ENCODE results near the gene PDZD4. TPM values are rescaled to one million over a fixed set of nuclear protein-coding genes. Genes with fewer than 3 reads are reported as not detected.

Gene PDZD4
- total and polyA plus RNA-seq, 9 of the 15 experiments (the other 6 are each of a cell fraction or from before 2014, with no cell fraction given) = 0.05 to 0.38 (median 0.07) TPM; not detected in 5

DNA sequence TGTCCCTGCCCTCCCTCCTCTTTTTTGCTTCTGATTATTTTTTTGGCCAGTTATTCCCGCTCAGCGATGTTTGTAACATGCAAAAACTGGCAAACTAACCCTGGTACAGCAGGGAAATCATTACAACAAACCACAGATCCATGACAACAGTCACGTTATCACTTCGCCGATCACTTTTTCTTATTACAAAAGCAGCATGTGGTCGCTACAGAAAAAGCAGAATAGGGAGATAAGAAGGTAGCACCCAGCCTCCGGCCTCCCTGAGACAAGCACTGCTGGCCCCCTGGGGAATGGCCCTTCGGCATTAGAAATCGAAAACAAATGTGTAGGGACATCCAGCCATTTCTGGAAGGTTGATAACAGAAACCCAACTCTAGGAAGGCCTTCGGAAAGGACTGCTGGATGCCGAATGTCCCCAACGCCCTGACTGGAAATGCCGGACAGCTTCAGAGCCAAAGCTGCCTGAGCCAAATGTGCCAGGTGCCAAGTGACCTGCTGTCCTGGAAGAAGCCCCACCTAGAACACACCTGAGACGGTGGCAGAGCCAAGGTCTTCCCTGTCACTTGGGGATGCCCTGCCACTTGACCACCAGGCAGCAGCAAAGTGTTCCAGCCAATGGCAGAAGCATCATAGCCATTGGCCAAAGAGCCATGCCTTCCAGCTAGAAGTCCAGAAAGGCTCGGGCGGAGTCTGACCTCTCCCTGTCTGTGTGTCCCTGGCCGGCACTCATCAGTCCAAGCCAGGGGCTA is 39.1 kb downstream of the PDZD4 start (continued):
- TF ChIP-seq TOE1 (IDR thresholded peaks at IDR 0.05; ENCODE audit: borderline replicate concordance) (no peak), TOE1 (CRISPR knock-in tag; IDR thresholded peaks at IDR 0.05; ENCODE audit: borderline replicate concordance, low read depth) (no peak), ARNT (IDR thresholded peaks at IDR 0.05) (no peak), ZZZ3 (IDR thresholded peaks at IDR 0.05) (no peak), MTA2 (IDR thresholded peaks at IDR 0.05; ENCODE audit: low read depth) (no peak), SMAD3 (CRISPR knock-in tag; conservative IDR thresholded peaks at IDR 0.05) (no peak), BRD9 (IDR thresholded peaks at IDR 0.05; ENCODE audit: low read depth, partially characterized antibody) (no peak), ZNF584 (CRISPR knock-in tag; IDR thresholded peaks at IDR 0.05; ENCODE audit: low read depth) (no peak), KLF13 (tag; IDR thresholded peaks at IDR 0.05; ENCODE audit: borderline replicate concordance, low read depth) (no peak), EP300 (IDR thresholded peaks at IDR 0.05; ENCODE audit: low read length) (peak; percentile 22; the same call in 1 of the 2 replicates), TEAD4 (IDR thresholded peaks at IDR 0.05; ENCODE audit: low read length) (0 out of 2 replicates have a peak, but pooled peaks have one; percentile 11), TEAD4 (CRISPR knock-in tag; IDR thresholded peaks at IDR 0.05; ENCODE audit: borderline replicate concordance) (no peak), PURB (CRISPR knock-in tag; IDR thresholded peaks at IDR 0.05; ENCODE audit: low read depth) (no peak), CSDE1 (IDR thresholded peaks at IDR 0.05) (no peak), KLF16 (IDR thresholded peaks at IDR 0.05) (no peak), MCM2 (IDR thresholded peaks at IDR 0.05; ENCODE audit: low read depth) (no peak)
- TF ChIP-seq, protein P1, sequence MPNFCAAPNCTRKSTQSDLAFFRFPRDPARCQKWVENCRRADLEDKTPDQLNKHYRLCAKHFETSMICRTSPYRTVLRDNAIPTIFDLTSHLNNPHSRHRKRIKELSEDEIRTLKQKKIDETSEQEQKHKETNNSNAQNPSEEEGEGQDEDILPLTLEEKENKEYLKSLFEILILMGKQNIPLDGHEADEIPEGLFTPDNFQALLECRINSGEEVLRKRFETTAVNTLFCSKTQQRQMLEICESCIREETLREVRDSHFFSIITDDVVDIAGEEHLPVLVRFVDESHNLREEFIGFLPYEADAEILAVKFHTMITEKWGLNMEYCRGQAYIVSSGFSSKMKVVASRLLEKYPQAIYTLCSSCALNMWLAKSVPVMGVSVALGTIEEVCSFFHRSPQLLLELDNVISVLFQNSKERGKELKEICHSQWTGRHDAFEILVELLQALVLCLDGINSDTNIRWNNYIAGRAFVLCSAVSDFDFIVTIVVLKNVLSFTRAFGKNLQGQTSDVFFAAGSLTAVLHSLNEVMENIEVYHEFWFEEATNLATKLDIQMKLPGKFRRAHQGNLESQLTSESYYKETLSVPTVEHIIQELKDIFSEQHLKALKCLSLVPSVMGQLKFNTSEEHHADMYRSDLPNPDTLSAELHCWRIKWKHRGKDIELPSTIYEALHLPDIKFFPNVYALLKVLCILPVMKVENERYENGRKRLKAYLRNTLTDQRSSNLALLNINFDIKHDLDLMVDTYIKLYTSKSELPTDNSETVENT (CRISPR knock-in tag; IDR thresholded peaks at IDR 0.05) = no peak
- TF ChIP-seq, protein P2, sequence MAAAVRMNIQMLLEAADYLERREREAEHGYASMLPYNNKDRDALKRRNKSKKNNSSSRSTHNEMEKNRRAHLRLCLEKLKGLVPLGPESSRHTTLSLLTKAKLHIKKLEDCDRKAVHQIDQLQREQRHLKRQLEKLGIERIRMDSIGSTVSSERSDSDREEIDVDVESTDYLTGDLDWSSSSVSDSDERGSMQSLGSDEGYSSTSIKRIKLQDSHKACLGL (CRISPR knock-in tag; IDR thresholded peaks at IDR 0.05; ENCODE audit: borderline replicate concordance, poor library complexity, severe bottlenecking) = no peak
- TF ChIP-seq, protein P3, sequence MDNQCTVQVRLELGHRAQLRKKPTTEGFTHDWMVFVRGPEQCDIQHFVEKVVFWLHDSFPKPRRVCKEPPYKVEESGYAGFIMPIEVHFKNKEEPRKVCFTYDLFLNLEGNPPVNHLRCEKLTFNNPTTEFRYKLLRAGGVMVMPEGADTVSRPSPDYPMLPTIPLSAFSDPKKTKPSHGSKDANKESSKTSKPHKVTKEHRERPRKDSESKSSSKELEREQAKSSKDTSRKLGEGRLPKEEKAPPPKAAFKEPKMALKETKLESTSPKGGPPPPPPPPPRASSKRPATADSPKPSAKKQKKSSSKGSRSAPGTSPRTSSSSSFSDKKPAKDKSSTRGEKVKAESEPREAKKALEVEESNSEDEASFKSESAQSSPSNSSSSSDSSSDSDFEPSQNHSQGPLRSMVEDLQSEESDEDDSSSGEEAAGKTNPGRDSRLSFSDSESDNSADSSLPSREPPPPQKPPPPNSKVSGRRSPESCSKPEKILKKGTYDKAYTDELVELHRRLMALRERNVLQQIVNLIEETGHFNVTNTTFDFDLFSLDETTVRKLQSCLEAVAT (IDR thresholded peaks at IDR 0.05) = no peak
- TF ChIP-seq, protein P4, sequence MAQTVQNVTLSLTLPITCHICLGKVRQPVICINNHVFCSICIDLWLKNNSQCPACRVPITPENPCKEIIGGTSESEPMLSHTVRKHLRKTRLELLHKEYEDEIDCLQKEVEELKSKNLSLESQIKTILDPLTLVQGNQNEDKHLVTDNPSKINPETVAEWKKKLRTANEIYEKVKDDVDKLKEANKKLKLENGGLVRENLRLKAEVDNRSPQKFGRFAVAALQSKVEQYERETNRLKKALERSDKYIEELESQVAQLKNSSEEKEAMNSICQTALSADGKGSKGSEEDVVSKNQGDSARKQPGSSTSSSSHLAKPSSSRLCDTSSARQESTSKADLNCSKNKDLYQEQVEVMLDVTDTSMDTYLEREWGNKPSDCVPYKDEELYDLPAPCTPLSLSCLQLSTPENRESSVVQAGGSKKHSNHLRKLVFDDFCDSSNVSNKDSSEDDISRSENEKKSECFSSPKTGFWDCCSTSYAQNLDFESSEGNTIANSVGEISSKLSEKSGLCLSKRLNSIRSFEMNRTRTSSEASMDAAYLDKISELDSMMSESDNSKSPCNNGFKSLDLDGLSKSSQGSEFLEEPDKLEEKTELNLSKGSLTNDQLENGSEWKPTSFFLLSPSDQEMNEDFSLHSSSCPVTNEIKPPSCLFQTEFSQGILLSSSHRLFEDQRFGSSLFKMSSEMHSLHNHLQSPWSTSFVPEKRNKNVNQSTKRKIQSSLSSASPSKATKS (CRISPR knock-in tag; IDR thresholded peaks at IDR 0.05) = no peak

All from K562 (cell line).